ENCODE measurements around the gene ADAMTS17. TPM values are rescaled to one million over a fixed set of nuclear protein-coding genes. Genes with fewer than 3 reads are reported as not detected.

Gene ADAMTS17
- total and polyA plus RNA-seq, 4 donors, result 0.28 to 46.9 (median 9.1) TPM

GRCh38 chr15:100337096-100338044, 4.4 kb downstream of the ADAMTS17 start (continued):
- TF ChIP-seq CTCF (IDR thresholded peaks at IDR 0.05; ENCODE audit: low read depth, low read length, missing input control), result no peak
- TF ChIP-seq ATF3 (IDR thresholded peaks at IDR 0.05), result no peak

GRCh38 chr15:100336061-100336460, 5.7 kb downstream of the ADAMTS17 start:
- TF ChIP-seq RAD21 (IDR thresholded peaks at IDR 0.05) (no peak), NR2F2 (IDR thresholded peaks at IDR 0.05) (no peak), RXRA (IDR thresholded peaks at IDR 0.05) (no peak), CTCF (IDR thresholded peaks at IDR 0.05; ENCODE audit: low read depth, low read length, missing input control) (no peak), YY1 (IDR thresholded peaks at IDR 0.05) (no peak), REST (IDR thresholded peaks at IDR 0.05) (no peak), GABPA (IDR thresholded peaks at IDR 0.05 in 1 of 2, conservative IDR thresholded peaks at IDR 0.05 in 1 of 2) (no peak), FOXA2 (IDR thresholded peaks at IDR 0.05) (no peak), EGR1 (IDR thresholded peaks at IDR 0.05; ENCODE audit: low read depth in 2 of 2) (no peak), FOXA1 (IDR thresholded peaks at IDR 0.05) (no peak), MAX (IDR thresholded peaks at IDR 0.05) (no peak), SP1 (IDR thresholded peaks at IDR 0.05) (no peak), ATF3 (IDR thresholded peaks at IDR 0.05) (no peak), ZBTB33 (IDR thresholded peaks at IDR 0.05) (no peak), HNF4G (IDR thresholded peaks at IDR 0.05) (no peak), JUND (IDR thresholded peaks at IDR 0.05) (no peak), TAF1 (conservative IDR thresholded peaks at IDR 0.05) (no peak), HNF4A (conservative IDR thresholded peaks at IDR 0.05) (no peak)
- Histone ChIP-seq H3K9me3 (ENCODE audit: control insufficient read depth in 4 of 4, low read length in 3 of 4) (no peaks in the 10 kb centered on the region), H3K27ac (ENCODE audit: low read depth in 1 of 2, low read length in 2 of 2) (no peak overlapping the region), H3K27me3 (ENCODE audit: control insufficient read depth in 4 of 4, insufficient read depth in 4 of 4, low read length in 3 of 4) (no peaks in the 10 kb centered on the region), H3K36me3 (ENCODE audit: control insufficient read depth in 4 of 4, insufficient read depth in 3 of 4, low read depth in 1 of 4, low read length in 3 of 4) (no peaks in the 10 kb centered on the region), H3K9ac (ENCODE audit: low read depth in 1 of 2, low read length in 2 of 2) (no peak overlapping the region), H3K4me1 (ENCODE audit: control insufficient read depth in 4 of 4, insufficient read depth in 4 of 4, low read length in 3 of 4) (peaks cover 4 to 15% (median 12%) of the 10 kb centered on the region in 4 donors), H3K4me3 (ENCODE audit: low read depth in 1 of 3, low read length in 3 of 3) (no peak overlapping the region)
- no peak for DNase-seq (ENCODE audit: low spot score)
- 83% methylated on average over 6 of the region's 6 CpGs for WGBS
